Astrocyte (in vitro differentiated cells and primary cell): ENCODE results near the gene GCK. TPM values are rescaled to one million over a fixed set of nuclear protein-coding genes. Genes with fewer than 3 reads are reported as not detected.

ENCODE experiments used
- DNase-seq: peaks from one replicate; pipeline ENCODE4 v3.0.0-alpha.2; 2010; ENCODE audit warnings: low read depth
- FAIRE-seq: peaks from 2 replicates; lab custom pipeline; 2011; peaks lifted over from hg19 to GRCh38; lab: Jason Lieb, UNC
- H2AFZ ChIP-seq: 2 replicates; pipeline ENCODE4 v1.6.0; 2012; ENCODE audit warnings: low read depth, low read length, inconsistent platforms
- H3K27ac ChIP-seq: 2 replicates; pipeline ENCODE4 v1.5.1; 2011; ENCODE audit warnings: low read depth, low read length, inconsistent platforms
- H3K27me3 ChIP-seq: 2 replicates; pipeline ENCODE4 v1.6.0; 2011; ENCODE audit warnings: low read length, inconsistent platforms; ENCODE audit not compliant: insufficient read depth
- H3K36me3 ChIP-seq: 2 replicates; pipeline ENCODE4 v1.5.1; 2011; ENCODE audit warnings: low read length, inconsistent platforms; ENCODE audit not compliant: insufficient read depth
- H3K4me1 ChIP-seq: 2 replicates; pipeline ENCODE4 v1.5.1; 2011; ENCODE audit warnings: low read length, inconsistent platforms; ENCODE audit not compliant: insufficient read depth
- H3K4me2 ChIP-seq: 2 replicates; pipeline ENCODE4 v1.6.0; 2012; ENCODE audit warnings: low read length, inconsistent platforms
- H3K4me3 ChIP-seq: 2 replicates; pipeline ENCODE4 v1.5.1; 2011; ENCODE audit warnings: low read depth, mild to moderate bottlenecking, low read length, inconsistent platforms; ENCODE audit not compliant: insufficient read depth
- H3K79me2 ChIP-seq: 2 replicates; pipeline ENCODE4 v1.6.0; 2012; ENCODE audit warnings: mild to moderate bottlenecking, low read length, inconsistent platforms; ENCODE audit not compliant: insufficient read depth
- H3K9ac ChIP-seq: 2 replicates; pipeline ENCODE4 v1.6.0; 2012; ENCODE audit warnings: mild to moderate bottlenecking, low read length, inconsistent platforms
- H3K9me3 ChIP-seq: 2 replicates; pipeline ENCODE4 v1.5.1; 2012; ENCODE audit warnings: low read depth, mild to moderate bottlenecking, low read length, inconsistent platforms; ENCODE audit not compliant: insufficient read depth
- H4K20me1 ChIP-seq: 2 replicates; pipeline ENCODE4 v1.6.0; 2012; ENCODE audit warnings: low read length, inconsistent platforms; ENCODE audit not compliant: insufficient read depth
- H3K27ac Mint-ChIP-seq: one replicate; pipeline ENCODE4 v1.8.0; 2021; ENCODE audit warnings: mild to moderate bottlenecking, mixed read lengths; ENCODE audit not compliant: unreplicated experiment
- H3K27me3 Mint-ChIP-seq: one replicate; pipeline ENCODE4 v1.8.0; 2021; ENCODE audit warnings: low read depth, mixed read lengths; ENCODE audit not compliant: unreplicated experiment
- H3K36me3 Mint-ChIP-seq: one replicate; pipeline ENCODE4 v1.8.0; 2021; ENCODE audit warnings: low read depth, mixed read lengths; ENCODE audit not compliant: unreplicated experiment
- H3K4me1 Mint-ChIP-seq: one replicate; pipeline ENCODE4 v1.8.0; 2021; ENCODE audit warnings: low read depth, mixed read lengths; ENCODE audit not compliant: unreplicated experiment
- H3K4me3 Mint-ChIP-seq: one replicate; pipeline ENCODE4 v1.8.0; 2021; ENCODE audit warnings: mild to moderate bottlenecking, moderate library complexity, mixed read lengths; ENCODE audit not compliant: unreplicated experiment
- H3K9me3 Mint-ChIP-seq: one replicate; pipeline ENCODE4 v1.8.0; 2021; ENCODE audit warnings: mild to moderate bottlenecking, mixed read lengths; ENCODE audit not compliant: unreplicated experiment
- EZH2 ChIP-seq: IDR thresholded peaks from 2 replicates; pipeline ENCODE4 v1.6.1; 2012; ENCODE audit warnings: mild to moderate bottlenecking, low read length, inconsistent platforms; ENCODE audit not compliant: insufficient read depth
- total RNA-seq: library from RNA; stranded (reverse); gene quantifications from 2 replicates; pipeline ENCODE4 v1.2.1, GENCODE V29; 2021
- TF ChIP-seq, protein P1 (sequence below): IDR thresholded peaks from 2 replicates; pipeline ENCODE4 v1.5.1; 2011; ENCODE audit warnings: low read depth, mild to moderate bottlenecking, inconsistent platforms, low read length, moderate library complexity; ENCODE audit not compliant: insufficient read depth

Gene GCK
- total RNA-seq, 1 donor from 2014 or later, result not detected

DNA sequence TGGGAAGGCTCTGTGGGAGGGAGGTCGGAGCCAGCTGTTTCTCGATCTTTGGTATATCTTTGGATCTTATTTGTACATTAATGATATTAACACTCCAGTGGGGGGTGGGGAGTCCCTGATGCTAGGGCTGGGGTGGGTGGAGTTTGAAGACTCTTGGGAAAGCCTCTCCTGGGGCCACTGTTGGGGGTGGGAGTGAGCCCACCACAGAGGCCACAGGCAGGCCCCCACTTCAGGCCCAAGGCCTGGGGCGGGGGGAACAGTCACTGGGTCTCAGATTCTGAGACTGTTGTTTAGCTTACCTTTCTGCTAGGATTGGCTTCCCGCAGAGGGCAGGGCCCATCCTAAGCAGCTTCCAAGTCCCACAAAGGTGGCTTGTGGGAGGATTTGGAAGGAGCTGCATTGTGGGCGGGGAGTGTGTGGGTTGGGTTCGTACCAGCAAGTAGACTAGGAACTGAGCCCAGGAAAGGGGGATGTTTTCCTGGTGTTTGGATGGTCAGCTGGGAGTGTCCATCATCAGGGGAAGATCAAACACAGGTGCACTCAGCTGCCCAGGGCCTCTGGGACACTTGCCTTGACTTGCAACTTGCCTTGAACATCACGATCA, 23.4 kb upstream of the GCK start:
- no peak overlapping the region for H2AFZ ChIP-seq
- no peaks in the 10 kb centered on the region for H3K9me3 Mint-ChIP-seq
- H4K20me1 ChIP-seq, result peaks cover 66% of the 10 kb centered on the region
- H3K36me3 Mint-ChIP-seq, result peaks cover 19% of the 10 kb centered on the region
- peaks cover 2% of the 10 kb centered on the region for H3K4me1 Mint-ChIP-seq
- no peaks in the 10 kb centered on the region for H3K27me3 Mint-ChIP-seq
- H3K4me3 Mint-ChIP-seq, result no peak overlapping the region
- DNase-seq, result no peak
- H3K27me3 ChIP-seq, result no peaks in the 10 kb centered on the region
- no peaks in the 10 kb centered on the region for H3K4me1 ChIP-seq
- no peak overlapping the region for H3K27ac ChIP-seq
- peaks cover 45% of the 10 kb centered on the region for H3K36me3 ChIP-seq
- no peak overlapping the region for H3K9ac ChIP-seq
- H3K27ac Mint-ChIP-seq, result no peak overlapping the region
- H3K9me3 ChIP-seq, result no peaks in the 10 kb centered on the region
- H3K4me3 ChIP-seq, result no peak overlapping the region
- no peaks in the 10 kb centered on the region for H3K79me2 ChIP-seq
- FAIRE-seq, result no peak
- TF ChIP-seq, protein P1, sequence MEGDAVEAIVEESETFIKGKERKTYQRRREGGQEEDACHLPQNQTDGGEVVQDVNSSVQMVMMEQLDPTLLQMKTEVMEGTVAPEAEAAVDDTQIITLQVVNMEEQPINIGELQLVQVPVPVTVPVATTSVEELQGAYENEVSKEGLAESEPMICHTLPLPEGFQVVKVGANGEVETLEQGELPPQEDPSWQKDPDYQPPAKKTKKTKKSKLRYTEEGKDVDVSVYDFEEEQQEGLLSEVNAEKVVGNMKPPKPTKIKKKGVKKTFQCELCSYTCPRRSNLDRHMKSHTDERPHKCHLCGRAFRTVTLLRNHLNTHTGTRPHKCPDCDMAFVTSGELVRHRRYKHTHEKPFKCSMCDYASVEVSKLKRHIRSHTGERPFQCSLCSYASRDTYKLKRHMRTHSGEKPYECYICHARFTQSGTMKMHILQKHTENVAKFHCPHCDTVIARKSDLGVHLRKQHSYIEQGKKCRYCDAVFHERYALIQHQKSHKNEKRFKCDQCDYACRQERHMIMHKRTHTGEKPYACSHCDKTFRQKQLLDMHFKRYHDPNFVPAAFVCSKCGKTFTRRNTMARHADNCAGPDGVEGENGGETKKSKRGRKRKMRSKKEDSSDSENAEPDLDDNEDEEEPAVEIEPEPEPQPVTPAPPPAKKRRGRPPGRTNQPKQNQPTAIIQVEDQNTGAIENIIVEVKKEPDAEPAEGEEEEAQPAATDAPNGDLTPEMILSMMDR, result no peak
- TF ChIP-seq EZH2, result no peak
- no peak overlapping the region for H3K4me2 ChIP-seq

DNA sequence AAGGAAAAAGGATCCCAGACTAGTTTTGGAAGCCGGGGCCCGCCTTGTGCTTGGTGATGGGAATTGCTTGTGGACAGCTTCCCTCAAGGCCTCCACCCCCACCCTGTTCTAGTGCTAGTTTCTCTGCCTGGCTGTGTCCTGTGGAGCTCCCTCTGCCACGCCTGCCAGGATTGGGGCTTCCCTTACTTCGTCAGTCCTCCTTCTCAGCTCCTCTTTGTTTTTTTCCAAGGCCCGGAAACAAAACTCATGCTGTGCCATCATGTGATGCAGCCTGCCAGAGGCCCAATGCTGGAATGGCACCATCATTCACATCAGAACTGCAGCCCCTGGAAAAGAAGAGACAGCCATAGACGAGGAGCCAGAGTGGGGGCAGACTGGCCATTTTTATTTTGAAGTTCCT, 22.8 kb upstream of the GCK start:
- Mint-ChIP-seq H3K27ac (no peak overlapping the region), H3K36me3 (peaks cover 19% of the 10 kb centered on the region), H3K4me3 (peak overlapping the region; percentile 40), H3K9me3 (no peaks in the 10 kb centered on the region), H3K27me3 (no peaks in the 10 kb centered on the region), H3K4me1 (peaks cover 2% of the 10 kb centered on the region)
- no peak overlapping the region for H3K27ac ChIP-seq
- H3K36me3 ChIP-seq, result peaks cover 45% of the 10 kb centered on the region
- no peak overlapping the region for H3K4me2 ChIP-seq
- no peak overlapping the region for H3K4me3 ChIP-seq
- H3K9ac ChIP-seq, result no peak overlapping the region
- no peak for DNase-seq
- FAIRE-seq, result no peak
- no peaks in the 10 kb centered on the region for H3K4me1 ChIP-seq
- H3K27me3 ChIP-seq, result no peaks in the 10 kb centered on the region
- no peaks in the 10 kb centered on the region for H3K79me2 ChIP-seq
- H3K9me3 ChIP-seq, result no peaks in the 10 kb centered on the region
- H4K20me1 ChIP-seq, result peaks cover 71% of the 10 kb centered on the region
- H2AFZ ChIP-seq, result no peak overlapping the region
- no peak for TF ChIP-seq EZH2
- TF ChIP-seq, protein P1, result no peak

DNA sequence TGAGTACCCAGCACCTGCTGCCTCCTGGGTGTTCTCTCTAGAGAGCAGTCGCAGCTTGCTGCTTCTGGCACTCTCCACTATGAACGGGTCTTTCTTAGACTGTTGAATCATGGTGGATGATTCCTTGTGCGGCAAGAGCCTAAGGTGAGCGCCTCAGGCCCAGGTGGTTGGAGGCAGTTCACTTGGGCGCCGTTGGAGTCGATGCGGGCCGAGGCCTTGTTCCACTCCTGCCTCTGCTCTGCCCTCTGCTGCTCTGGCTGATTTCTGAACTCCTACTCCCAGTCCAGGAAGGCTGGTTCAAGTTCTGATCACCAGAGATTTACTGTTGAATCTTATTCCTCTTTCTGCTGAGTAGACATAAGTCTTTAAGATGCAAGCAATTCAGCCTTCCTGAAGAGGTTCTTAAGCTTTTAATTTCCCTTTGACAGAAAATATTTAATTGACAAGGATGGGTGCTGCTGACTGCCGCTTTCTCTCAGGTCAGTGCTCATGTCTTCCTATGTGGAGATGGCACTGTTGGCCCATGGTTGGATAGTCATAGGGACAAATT, 22.0 kb upstream of the GCK start:
- TF ChIP-seq, protein P1, result no peak
- TF ChIP-seq EZH2, result no peak
- H3K27ac Mint-ChIP-seq, result no peak overlapping the region
- no peaks in the 10 kb centered on the region for H3K9me3 Mint-ChIP-seq
- H3K4me3 ChIP-seq, result no peak overlapping the region
- H3K27me3 ChIP-seq, result no peaks in the 10 kb centered on the region
- H3K79me2 ChIP-seq, result peaks cover 5% of the 10 kb centered on the region
- H4K20me1 ChIP-seq, result peaks cover 78% of the 10 kb centered on the region
- H2AFZ ChIP-seq, result no peak overlapping the region
- no peak for DNase-seq
- no peak overlapping the region for H3K4me3 Mint-ChIP-seq
- H3K4me1 ChIP-seq, result no peaks in the 10 kb centered on the region
- no peak for FAIRE-seq
- H3K9me3 ChIP-seq, result no peaks in the 10 kb centered on the region
- H3K27ac ChIP-seq, result no peak overlapping the region
- H3K27me3 Mint-ChIP-seq, result no peaks in the 10 kb centered on the region
- no peak overlapping the region for H3K4me2 ChIP-seq
- no peak overlapping the region for H3K9ac ChIP-seq
- H3K4me1 Mint-ChIP-seq, result peaks cover 2% of the 10 kb centered on the region
- H3K36me3 Mint-ChIP-seq, result peaks cover 24% of the 10 kb centered on the region
- H3K36me3 ChIP-seq, result peaks cover 52% of the 10 kb centered on the region
